HepG2 (cell line): ENCODE measurements around the gene RAB2B. TPM values are rescaled to one million over a fixed set of nuclear protein-coding genes. Genes with fewer than 3 reads are reported as not detected.

Source experiments
- ATAC-seq: fragments of 200-7000 bp; cut with Tn5 transposase; 3 replicates; pipeline ENCODE4 v1.9.1; 2020; ENCODE audit warnings: mild to moderate bottlenecking, moderate library complexity
- BruUV-seq: library from RNA; stranded (reverse); fragments of 400-500 nt; replicated peaks from 2 replicates; lab custom pipeline; 2021; lab: Mats Ljungman, UMichigan
- CTCF ChIA-PET: fragments of 300-600 bp; formaldehyde crosslinking; extraction: SDS; loops from one replicate; lab custom pipeline; 2021; ENCODE audit warnings: low total read pairs, inconsistent platforms, low intra/inter-chr PET ratio; lab: Yijun Ruan, JAX
- POLR2A ChIA-PET: fragments of 350-600 bp; sonication (Branson Sonifier 250); formaldehyde crosslinking; loops from one replicate; lab custom pipeline; 2020; ENCODE audit warnings: antibody characterized with exemption, inconsistent platforms; lab: Yijun Ruan, JAX
- DNase-seq: peaks from one replicate; pipeline ENCODE4 v3.0.0-alpha.2; 2015; ENCODE audit warnings: low spot score
- FAIRE-seq: peaks from 3 replicates; lab custom pipeline; 2011; peaks lifted over from hg19 to GRCh38; lab: Jason Lieb, UNC
- H2AFZ ChIP-seq: one replicate; pipeline ENCODE4 v1.6.1; 2011; ENCODE audit warnings: low read length, inconsistent platforms
- H3K27ac ChIP-seq: fragments of 300-600 bp; 3 replicates; pipeline ENCODE4 v1.8.0; 2011; ENCODE audit warnings: mixed run types, mild to moderate bottlenecking, mixed read lengths, low read length, inconsistent platforms; ENCODE audit not compliant: insufficient read depth; ENCODE audit errors: extremely low read length
- H3K27me3 ChIP-seq, 2 experiments: fragments of 200-600 bp in 1 of 2; 2 replicates in 1 of 2; 3 replicates in 1 of 2; pipeline versions ENCODE4 v1.6.0 to v1.8.0; 2011; ENCODE audit warnings: low read length in 2 of 2, mild to moderate bottlenecking in 2 of 2, moderate library complexity in 2 of 2, inconsistent platforms in 1 of 2; ENCODE audit not compliant: insufficient read depth in 2 of 2, control insufficient read depth in 1 of 2
- H3K36me3 ChIP-seq, 2 experiments: fragments of 200-600 bp in 1 of 2; replicated peaks in 1 of 2; 2 replicates in 1 of 2; 3 replicates in 1 of 2; pipeline versions ENCODE4 v1.5.1 to v1.8.0; 2011; ENCODE audit warnings: low read length in 2 of 2, inconsistent platforms in 1 of 2; ENCODE audit not compliant: insufficient read depth in 2 of 2, control insufficient read depth in 1 of 2
- H3K4me1 ChIP-seq: 2 replicates; pipeline ENCODE4 v1.5.1; 2012; ENCODE audit warnings: low read length, inconsistent platforms; ENCODE audit not compliant: insufficient read depth
- H3K4me2 ChIP-seq: 2 replicates; pipeline ENCODE4 v1.6.0; 2011; ENCODE audit warnings: low read depth, low read length, inconsistent platforms
- H3K4me3 ChIP-seq, 3 experiments: fragments of 200-600 bp in 1 of 3; sonication (generic), shearing (Covaris generic) in 1 of 3; replicated peaks in 1 of 3; 2 replicates each; pipeline ENCODE4 v1.5.1; 2011 to 2016; ENCODE audit warnings: low read length in 3 of 3, inconsistent platforms in 2 of 3, low read depth in 2 of 3, mild to moderate bottlenecking in 2 of 3, control low read depth in 1 of 3, mixed read lengths in 1 of 3; ENCODE audit not compliant: insufficient read depth in 1 of 3
- H3K79me2 ChIP-seq: one replicate; pipeline ENCODE4 v1.6.1; 2011; ENCODE audit warnings: low read length, inconsistent platforms; ENCODE audit not compliant: insufficient read depth
- H3K9ac ChIP-seq: 2 replicates; pipeline ENCODE4 v1.6.0; 2011; ENCODE audit warnings: mild to moderate bottlenecking, low read depth, low read length, inconsistent platforms; ENCODE audit not compliant: insufficient read depth
- H3K9me3 ChIP-seq: 2 replicates; pipeline ENCODE4 v1.5.1; 2012; ENCODE audit warnings: mild to moderate bottlenecking, low read length
- H4K20me1 ChIP-seq: 2 replicates; pipeline ENCODE4 v1.6.0; 2011; ENCODE audit warnings: inconsistent platforms, mild to moderate bottlenecking, low read length, moderate library complexity; ENCODE audit not compliant: insufficient read depth
- ATF5 ChIP-seq: sonication (generic); formaldehyde crosslinking; IDR thresholded peaks from 2 replicates; pipeline ENCODE4 v1.4.0; 2020; ENCODE audit warnings: mild to moderate bottlenecking, low read depth, missing genetic modification reagents
- MEIS2 ChIP-seq: sonication (generic); formaldehyde crosslinking; IDR thresholded peaks from 2 replicates; pipeline ENCODE4 v1.9.0; 2021; ENCODE audit warnings: mild to moderate bottlenecking, missing genetic modification reagents
- PAXIP1 ChIP-seq: sonication (generic); formaldehyde crosslinking; conservative IDR thresholded peaks from 2 replicates; pipeline ENCODE4 v1.4.0; 2020; ENCODE audit warnings: mild to moderate bottlenecking, missing genetic modification reagents, moderate library complexity
- POLR2G ChIP-seq: fragments of 200-400 bp; formaldehyde crosslinking; IDR thresholded peaks from 2 replicates; pipeline ENCODE4 v1.6.1; 2018; ENCODE audit warnings: mild to moderate bottlenecking, low read depth, low read length, moderate library complexity
- STAG1 ChIP-seq: sonication (generic); formaldehyde crosslinking; IDR thresholded peaks from 2 replicates; pipeline ENCODE4 v1.4.0; 2020; ENCODE audit warnings: missing genetic modification reagents
- TEAD3 ChIP-seq: optimal IDR thresholded peaks from 2 replicates; pipeline ENCODE3; 2016; ENCODE audit warnings: borderline replicate concordance
- ZBTB42 ChIP-seq: sonication (generic); formaldehyde crosslinking; IDR thresholded peaks from 2 replicates; pipeline ENCODE4 v1.5.0; 2020; ENCODE audit warnings: mild to moderate bottlenecking, missing genetic modification reagents
- ZGPAT ChIP-seq: IDR thresholded peaks from 2 replicates; pipeline ENCODE4 v1.6.1; 2016; ENCODE audit warnings: mild to moderate bottlenecking
- WGBS: methylation state at CpG from one replicate; pipeline ENCODE4 v1.1.6; 2017; ENCODE audit warnings: low lambda C conversion rate; 5-methylcytosine and 5-hydroxymethylcytosine counted together
- in situ Hi-C: cut with HindIII; loops from 2 replicates; pipeline ENCODE4 v1.10.0; 2017; ENCODE audit warnings: low pct_unique_long_range_greater_than_20kb; ENCODE audit not compliant: extremely low pct_ligation_motif_present
- intact Hi-C: fragments of 100-400 bp; cut with micrococcal nuclease; formaldehyde crosslinking; loops from one replicate; pipeline ENCODE4 v1.10.0; 2022; ENCODE audit not compliant: unreplicated experiment
- polyA plus RNA-seq, 8 experiments: library from polyadenylated mRNA; depleted of rRNA in 3 of 8; stranded (reverse) in 7 of 8; unstranded in 1 of 8; fragments of >200 nt; fragmentation: Illumina TruSeq in 4 of 8; extraction: Trizol in 4 of 8; gene quantifications; 2 replicates each; pipeline versions ENCODE4 v1.2.1 to v1.2.3, GENCODE V29; 2011 to 2016; ENCODE audit warnings: low read depth in 4 of 8, missing spikeins in 1 of 8, mixed read lengths in 1 of 8; ENCODE audit not compliant: insufficient read depth in 1 of 8
- total RNA-seq, 5 experiments: library from RNA; depleted of rRNA; stranded (reverse); fragments of >200 nt; fragmentation: Illumina TruSeq; extraction: Trizol; gene quantifications; 2 replicates each; pipeline ENCODE4 v1.2.3, GENCODE V29; 2016; ENCODE audit warnings: low read depth in 1 of 5

The RAB2B gene
- total and polyA plus RNA-seq, 2 of the 13 experiments (the other 11 are each of a cell fraction or from before 2014, with no cell fraction given), result 36.0 to 60.6 TPM

DNA sequence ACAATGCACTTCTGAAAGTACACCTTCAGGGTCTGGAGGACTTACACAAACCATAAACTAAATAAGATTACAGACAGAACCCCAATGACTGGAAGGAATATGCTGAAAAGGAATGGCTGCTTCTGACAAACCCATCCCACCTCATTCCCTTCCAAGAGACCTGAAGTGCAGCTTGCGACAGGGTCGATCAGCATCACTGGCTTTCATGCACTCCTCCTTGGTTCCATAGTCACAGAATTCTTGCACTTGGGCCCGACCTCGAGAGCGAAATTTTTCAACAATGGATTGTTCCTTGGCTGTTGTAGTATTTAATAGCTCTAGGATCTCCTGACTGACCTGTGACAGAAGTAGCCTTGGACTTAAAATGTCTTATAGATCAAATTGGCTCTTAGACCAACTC, 24.8 kb upstream of the RAB2B start:
- H3K4me3 ChIP-seq, result no peak overlapping the region
- ChIA-PET POLR2A (interaction anchor here (0.7 to 8.7 kb wide), 3 partner anchors 9 to 56 kb away, joined by 3 to 91 read pairs (median 6); partner anchors contain the start of gene METTL3), CTCF (interaction anchor here (1.4 kb wide), 1 partner anchor 56 kb away, joined by 5 read pairs; no protein-coding TSS in a partner anchor)
- no peaks in the 10 kb centered on the region for H3K27me3 ChIP-seq
- no peak overlapping the region for H3K9ac ChIP-seq
- peaks cover 37 to 72% of the 10 kb centered on the region in 2 experiments for H3K36me3 ChIP-seq
- BruUV-seq, result no TSS peak
- no peaks in the 10 kb centered on the region for H3K9me3 ChIP-seq
- DNase-seq (no peak), FAIRE-seq (no peak), ATAC-seq (no peak)
- WGBS, result 95% methylated on average over 5 of the region's 5 CpGs
- in situ Hi-C loops, result loop anchor here (5.0 kb wide), 1 partner anchor 56 kb away; no protein-coding TSS in a partner anchor
- H4K20me1 ChIP-seq, result 0 out of 2 replicates have a peak, but pooled peaks cover 2% of the 10 kb centered on the region
- no peak overlapping the region for H3K4me2 ChIP-seq
- H3K27ac ChIP-seq, result no peak overlapping the region
- no peak overlapping the region for H2AFZ ChIP-seq
- TF ChIP-seq ATF5 (CRISPR knock-in tag), result no peak
- TF ChIP-seq POLR2G, result peak; percentile 42; the same call in 1 of the 2 replicates
- peaks cover 7% of the 10 kb centered on the region for H3K79me2 ChIP-seq
- intact Hi-C loops, result no loop called here
- H3K4me1 ChIP-seq, result no peaks in the 10 kb centered on the region

DNA sequence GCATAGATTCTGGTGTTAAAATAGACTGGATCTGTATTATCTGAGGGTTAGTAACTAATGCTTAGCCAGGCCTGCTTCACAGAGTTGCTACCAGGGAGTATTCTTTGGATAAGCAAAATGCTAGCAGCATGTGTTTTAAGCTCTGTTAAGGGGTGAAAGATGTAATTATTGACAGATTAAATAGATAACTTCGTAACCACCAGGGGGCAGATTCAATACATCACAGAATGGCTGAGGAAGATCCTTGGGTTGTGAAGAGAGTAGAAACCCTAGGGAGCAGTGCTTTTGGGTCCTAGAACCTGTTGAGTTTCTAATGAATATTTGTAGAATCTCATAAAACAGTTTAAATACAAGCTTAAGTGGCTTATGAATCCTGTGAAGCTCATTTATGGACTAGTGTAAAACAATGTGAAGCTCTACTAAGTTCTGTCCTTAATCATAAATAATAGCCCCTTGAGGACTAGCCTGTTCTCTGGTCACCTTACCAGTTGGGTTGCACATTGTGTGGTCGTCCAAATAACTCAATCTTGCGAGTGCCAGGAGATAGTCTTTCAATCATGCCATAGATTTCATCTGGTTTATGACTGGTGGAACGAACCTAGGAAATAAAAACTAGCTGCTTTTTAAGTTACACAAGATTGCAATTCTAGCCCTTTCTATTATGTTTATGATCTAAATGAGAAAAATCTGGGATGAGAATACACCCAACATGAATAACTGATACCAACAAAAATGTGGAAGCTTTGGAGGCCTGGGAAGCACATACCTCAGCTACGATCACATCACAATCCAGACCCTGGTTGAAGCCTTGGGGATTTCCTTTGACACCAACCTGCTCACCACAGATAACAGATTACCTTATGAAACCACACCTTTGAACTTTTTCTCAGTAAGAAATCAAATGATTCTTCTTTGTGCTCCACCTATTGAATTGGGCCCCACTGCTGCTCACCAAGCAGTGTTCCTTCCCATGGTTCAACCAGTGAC, 22.1 kb upstream of the RAB2B start:
- Histone ChIP-seq H3K4me2 (no peak overlapping the region), H3K9me3 (no peaks in the 10 kb centered on the region), H3K36me3 (peaks cover 47 to 89% of the 10 kb centered on the region in 2 experiments), H3K27me3 (no peaks in the 10 kb centered on the region), H3K27ac (peak overlapping the region; percentile 41), H4K20me1 (0 out of 2 replicates have a peak, but pooled peaks cover 2% of the 10 kb centered on the region), H3K9ac (no peak overlapping the region), H3K79me2 (no peaks in the 10 kb centered on the region), H2AFZ (no peak overlapping the region), H3K4me3 (no peak overlapping the region), H3K4me1 (no peaks in the 10 kb centered on the region)
- in situ Hi-C loops (no loop called here), intact Hi-C loops (loop anchor here (1.0 to 5.0 kb wide), 3 partner anchors 22 to 58 kb away; partner anchors contain the start of genes CHD8, RAB2B and TOX4)
- FAIRE-seq (peak; percentile 70), ATAC-seq (peak; percentile 78), DNase-seq (peak; percentile 77)
- ChIA-PET POLR2A (interaction anchor here (0.6 to 8.7 kb wide), 11 partner anchors 11 to 1156 kb away, joined by 3 to 91 read pairs (median 5); partner anchors contain the start of genes CHD8, METTL3, PARP2 and SALL2), CTCF (interaction anchor here (6.4 kb wide), 1 partner anchor 59 kb away, joined by 104 read pairs; no protein-coding TSS in a partner anchor)
- 75% methylated on average over 5 of the region's 5 CpGs for WGBS
- BruUV-seq, result no TSS peak
- TF ChIP-seq ZBTB42 (no peak), ZGPAT (CRISPR knock-in tag) (0 out of 2 replicates have a peak, but pooled peaks have one; percentile 15), TEAD3 (CRISPR knock-in tag) (peak; percentile 19), STAG1 (CRISPR knock-in tag) (peak; percentile 89), MEIS2 (0 out of 2 replicates have a peak, but pooled peaks have one; percentile 15), PAXIP1 (CRISPR knock-in tag) (0 out of 2 replicates have a peak, but pooled peaks have one; percentile 7), POLR2G (peak; percentile 19; the same call in 1 of the 2 replicates)
